SK-N-SH (cell line): ENCODE results near the gene PTPRK. TPM values are rescaled to one million over a fixed set of nuclear protein-coding genes. Genes with fewer than 3 reads are reported as not detected.

Source experiments
- CTCF ChIA-PET: fragments of 300-600, 350-600 bp; formaldehyde crosslinking; extraction: SDS; loops from one replicate; lab custom pipeline; 2021; lab: Yijun Ruan, JAX
- POLR2A ChIA-PET: fragments of 350-600 bp; sonication (Branson Sonifier 250); formaldehyde crosslinking; extraction: SDS; loops from one replicate; lab custom pipeline; 2020; ENCODE audit warnings: antibody characterized with exemption, inconsistent platforms; lab: Yijun Ruan, JAX
- DNase-seq: peaks from one replicate; pipeline ENCODE4 v3.0.0; 2012
- H2AFZ ChIP-seq: fragments of 200-600 bp; sonication (generic); 2 replicates; pipeline ENCODE4 v1.8.1; 2016; ENCODE audit warnings: antibody characterized with exemption, mild to moderate bottlenecking, low read depth
- H3F3A ChIP-seq: fragments of 200-600 bp; sonication (generic); replicated peaks from 2 replicates; pipeline ENCODE3; 2016; ENCODE audit warnings: antibody characterized with exemption, mild to moderate bottlenecking; ENCODE audit not compliant: insufficient read depth
- H3K27ac ChIP-seq, 2 experiments: fragments of 200-500 bp in 1 of 2; fragments of 200-600 bp in 1 of 2; sonication (Bioruptor generic) in 1 of 2; sonication (generic), shearing (Covaris generic) in 1 of 2; 2 replicates each; pipeline versions ENCODE4 v1.5.1 to v1.6.1; 2014 to 2016; ENCODE audit warnings: low read depth in 2 of 2, inconsistent platforms in 1 of 2, low read length in 1 of 2, mild to moderate bottlenecking in 1 of 2, mixed read lengths in 1 of 2
- H3K27me3 ChIP-seq: fragments of 200-600 bp; sonication (generic), shearing (Covaris generic); 2 replicates; pipeline ENCODE4 v1.6.1; 2016; ENCODE audit warnings: mixed run types; ENCODE audit not compliant: insufficient read depth
- H3K36me3 ChIP-seq, 2 experiments: fragments of 200-500 bp in 1 of 2; fragments of 200-600 bp in 1 of 2; sonication (Bioruptor generic) in 1 of 2; sonication (generic) in 1 of 2; replicated peaks in 1 of 2; 2 replicates each; pipeline versions ENCODE3 to v1.5.1; 2014 to 2016; ENCODE audit warnings: low read length in 1 of 2, mild to moderate bottlenecking in 1 of 2; ENCODE audit not compliant: insufficient read depth in 2 of 2, control insufficient read depth in 1 of 2
- H3K4me1 ChIP-seq, 2 experiments: fragments of 200-500 bp in 1 of 2; fragments of 200-600 bp in 1 of 2; sonication (Bioruptor generic) in 1 of 2; sonication (generic), shearing (Covaris generic) in 1 of 2; 2 replicates each; pipeline versions ENCODE4 v1.5.1 to v1.6.1; 2014 to 2016; ENCODE audit warnings: low read depth in 1 of 2, low read length in 1 of 2, mixed run types in 1 of 2; ENCODE audit not compliant: insufficient read depth in 2 of 2, control insufficient read depth in 1 of 2
- H3K4me2 ChIP-seq: fragments of 200-600 bp; sonication (generic), shearing (Covaris generic); 2 replicates; pipeline ENCODE4 v1.6.1; 2017; ENCODE audit warnings: mixed run types
- H3K4me3 ChIP-seq, 2 experiments: fragments of 200-500 bp in 1 of 2; fragments of 200-600 bp in 1 of 2; sonication (Bioruptor generic) in 1 of 2; sonication (generic), shearing (Covaris generic) in 1 of 2; 2 replicates each; pipeline versions ENCODE4 v1.5.1 to v1.8.1; 2014 to 2016; ENCODE audit warnings: low read depth in 2 of 2, inconsistent platforms in 1 of 2, low read length in 1 of 2, mild to moderate bottlenecking in 1 of 2, mixed read lengths in 1 of 2, moderate library complexity in 1 of 2
- H3K79me2 ChIP-seq: fragments of 200-600 bp; sonication (generic); 2 replicates; pipeline ENCODE4 v1.8.1; 2017; ENCODE audit warnings: mild to moderate bottlenecking; ENCODE audit not compliant: insufficient read depth
- H3K9ac ChIP-seq: fragments of 200-600 bp; sonication (generic); 2 replicates; pipeline ENCODE4 v1.6.1; 2017; ENCODE audit warnings: mixed run types
- H3K9me2 ChIP-seq: fragments of 200-600 bp; sonication (generic); 2 replicates; pipeline ENCODE4 v1.6.1; 2017; ENCODE audit warnings: mixed run types
- H3K9me3 ChIP-seq: fragments of 200-600 bp; sonication (generic); 2 replicates; pipeline ENCODE4 v1.6.1; 2017; ENCODE audit warnings: mixed run types, mild to moderate bottlenecking, moderate library complexity
- H4K20me1 ChIP-seq: fragments of 200-600 bp; sonication (generic); 2 replicates; pipeline ENCODE4 v1.6.1; 2017; ENCODE audit warnings: mild to moderate bottlenecking, mixed run types; ENCODE audit not compliant: insufficient read depth
- EZH2phosphoT487 ChIP-seq: fragments of 200-600 bp; sonication (generic); IDR thresholded peaks from 2 replicates; pipeline ENCODE4 v1.6.1; 2017; ENCODE audit warnings: low read depth, mixed run types, mild to moderate bottlenecking, antibody characterized with exemption, moderate library complexity, borderline replicate concordance
- FOXM1 ChIP-seq: IDR thresholded peaks from 2 replicates; pipeline ENCODE4 v1.4.0; 2012; ENCODE audit warnings: low read depth, mild to moderate bottlenecking
- JUND ChIP-seq: IDR thresholded peaks from 2 replicates; pipeline ENCODE4 v1.4.0; 2012
- MEF2A ChIP-seq: IDR thresholded peaks from 2 replicates; pipeline ENCODE4 v1.4.0; 2012; ENCODE audit warnings: low read depth, borderline replicate concordance
- MXI1 ChIP-seq: IDR thresholded peaks from 2 replicates; pipeline ENCODE4 v1.6.1; 2012; ENCODE audit warnings: mild to moderate bottlenecking, low read depth, low read length, improper control_type of control experiment
- NRF1 ChIP-seq: IDR thresholded peaks from 2 replicates; pipeline ENCODE4 v1.6.1; 2012; ENCODE audit warnings: low read depth, mild to moderate bottlenecking, low read length
- PBX3 ChIP-seq: IDR thresholded peaks from 2 replicates; pipeline ENCODE4; 2012
- POLR2AphosphoS5 ChIP-seq: IDR thresholded peaks from 2 replicates; pipeline ENCODE4 v1.6.1; 2012; ENCODE audit warnings: low read depth, low read length
- RXRA ChIP-seq: IDR thresholded peaks from 2 replicates; pipeline ENCODE4 v1.4.0; 2012; ENCODE audit warnings: low read depth, mild to moderate bottlenecking, borderline replicate concordance
- SIN3A ChIP-seq: IDR thresholded peaks from 2 replicates; pipeline ENCODE4 v1.6.1; 2012; ENCODE audit warnings: low read depth, mild to moderate bottlenecking, low read length, moderate library complexity, borderline replicate concordance
- TEAD4 ChIP-seq: IDR thresholded peaks from 2 replicates; pipeline ENCODE4 v1.4.0; 2012; ENCODE audit warnings: mild to moderate bottlenecking, borderline replicate concordance; ENCODE audit not compliant: insufficient read depth
- USF2 ChIP-seq: fragments of 150-350 bp; IDR thresholded peaks from 2 replicates; pipeline ENCODE4 v1.6.1; 2017; ENCODE audit warnings: antibody characterized with exemption, low read length, low read depth, borderline replicate concordance
- WGBS: methylation state at CpG from one replicate; pipeline ENCODE4 v1.1.6; 2017; ENCODE audit warnings: low lambda C conversion rate; 5-methylcytosine and 5-hydroxymethylcytosine counted together
- polyA plus RNA-seq, 3 experiments: library from polyadenylated mRNA; depleted of rRNA; stranded (reverse); fragments of >200 nt; gene quantifications; 2 replicates each; pipeline ENCODE4 v1.2.3, GENCODE V29; 2012
- TF ChIP-seq, protein P1 (sequence below): fragments of 150-350 bp; IDR thresholded peaks from 2 replicates; pipeline ENCODE4 v1.6.1; 2016; ENCODE audit warnings: mild to moderate bottlenecking, low read depth, low read length
- TF ChIP-seq, protein P2 (sequence below): IDR thresholded peaks from 2 replicates; pipeline ENCODE4 v1.4.0; 2012; ENCODE audit warnings: low read depth
- TF ChIP-seq, protein P3 (sequence below): fragments of 200-600 bp; sonication (generic); IDR thresholded peaks from 2 replicates; pipeline ENCODE4 v1.6.1; 2017; ENCODE audit warnings: antibody characterized with exemption, mild to moderate bottlenecking, moderate library complexity

Gene PTPRK
- polyA plus RNA-seq, 1 of the 3 experiments (the other 2 are of a cell fraction): 9.5 TPM

DNA sequence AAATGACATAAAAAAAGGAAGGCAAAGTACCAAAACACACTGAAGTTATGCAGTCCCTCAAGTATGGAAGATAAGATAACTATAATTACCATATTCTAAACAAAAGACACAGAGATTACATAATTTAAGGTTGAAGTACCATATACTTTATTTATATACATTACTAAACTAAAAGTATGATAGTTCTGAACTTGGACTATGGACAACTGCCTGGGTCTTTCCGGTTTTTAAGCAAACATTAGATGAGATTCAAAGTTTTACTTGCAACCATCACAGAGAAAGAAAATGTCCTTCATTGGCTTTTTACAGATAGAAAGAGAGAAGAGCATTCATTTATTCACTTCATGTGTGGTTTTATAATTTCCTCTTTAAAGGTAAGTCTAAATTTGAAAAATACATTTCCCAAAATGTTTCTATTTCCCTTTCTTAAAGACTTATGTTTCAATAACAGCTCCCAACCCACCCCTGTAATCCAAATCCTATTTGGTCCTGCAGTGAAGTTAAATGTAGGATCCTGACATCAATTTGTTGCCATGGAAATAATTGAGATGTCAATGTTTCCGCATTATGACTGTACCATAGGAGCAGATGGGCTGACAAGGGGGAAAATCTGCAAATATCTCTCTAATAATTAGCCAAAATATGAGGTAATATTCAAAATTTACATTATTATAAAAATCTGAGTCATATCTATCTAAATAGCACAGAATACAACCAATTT is 63.7 kb downstream of the PTPRK start:
- H3K27me3 ChIP-seq: no peaks in the 10 kb centered on the region
- H3K9ac ChIP-seq: no peak overlapping the region
- CTCF ChIA-PET: no interaction called here
- DNase-seq: no peak
- H4K20me1 ChIP-seq: no peaks in the 10 kb centered on the region; the same call in 1 of the 2 replicates
- H3K4me3 ChIP-seq: no peak overlapping the region
- peaks cover 0 to 2% of the 10 kb centered on the region in 2 experiments for H3K36me3 ChIP-seq
- peaks cover 4% of the 10 kb centered on the region for H3F3A ChIP-seq
- 94% methylated on average over 2 of the region's 2 CpGs for WGBS
- H3K27ac ChIP-seq: no peak overlapping the region
- no peak overlapping the region for H3K4me2 ChIP-seq
- H3K4me1 ChIP-seq: no peaks in the 10 kb centered on the region
- H3K9me2 ChIP-seq: no peaks in the 10 kb centered on the region
- peaks cover 36% of the 10 kb centered on the region for H3K79me2 ChIP-seq
- no peak for TF ChIP-seq POLR2AphosphoS5
- TF ChIP-seq, all 33 proteins: peak for 0
- Histone ChIP-seq H3K9me3 (no peaks in the 10 kb centered on the region), H2AFZ (no peak overlapping the region)
- POLR2A ChIA-PET: no interaction called here

- CTCF ChIA-PET: no interaction called here
Measured at GRCh38 chr6:128455959-128456358, 64.4 kb downstream of the PTPRK start.

DNA sequence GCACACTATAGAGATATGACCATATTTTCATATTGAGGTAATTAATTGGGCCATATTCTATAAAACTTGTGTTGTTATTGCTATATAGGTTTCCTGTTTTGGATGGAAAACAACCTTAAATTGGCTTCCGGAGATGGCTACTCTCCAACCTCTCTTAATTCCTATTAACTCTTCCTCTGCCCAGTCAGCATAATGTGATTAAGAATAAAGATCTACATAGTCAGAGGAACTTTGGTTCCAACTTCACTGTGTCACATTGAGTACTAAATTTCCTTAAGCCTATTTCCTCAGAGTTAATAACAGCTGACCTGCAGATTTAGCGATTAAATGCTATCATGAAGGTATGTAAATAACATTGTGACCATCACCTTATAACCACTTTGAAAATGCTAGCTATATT is 67.7 kb downstream of the PTPRK start:
- Histone ChIP-seq H3K4me3 (no peak overlapping the region), H3K27me3 (no peaks in the 10 kb centered on the region), H4K20me1 (no peaks in the 10 kb centered on the region; the same call in 1 of the 2 replicates), H3K4me2 (no peak overlapping the region)
- no peak for DNase-seq
- 86% methylated on average over 2 of the region's 2 CpGs for WGBS
- no peak for TF ChIP-seq TEAD4
- no peak for TF ChIP-seq MXI1
- TF ChIP-seq EZH2phosphoT487: no peak
- TF ChIP-seq FOXM1: no peak
- TF ChIP-seq, protein P1, sequence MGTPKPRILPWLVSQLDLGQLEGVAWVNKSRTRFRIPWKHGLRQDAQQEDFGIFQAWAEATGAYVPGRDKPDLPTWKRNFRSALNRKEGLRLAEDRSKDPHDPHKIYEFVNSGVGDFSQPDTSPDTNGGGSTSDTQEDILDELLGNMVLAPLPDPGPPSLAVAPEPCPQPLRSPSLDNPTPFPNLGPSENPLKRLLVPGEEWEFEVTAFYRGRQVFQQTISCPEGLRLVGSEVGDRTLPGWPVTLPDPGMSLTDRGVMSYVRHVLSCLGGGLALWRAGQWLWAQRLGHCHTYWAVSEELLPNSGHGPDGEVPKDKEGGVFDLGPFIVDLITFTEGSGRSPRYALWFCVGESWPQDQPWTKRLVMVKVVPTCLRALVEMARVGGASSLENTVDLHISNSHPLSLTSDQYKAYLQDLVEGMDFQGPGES: no peak
- no peak for TF ChIP-seq NRF1
- no peak for TF ChIP-seq SIN3A
- no peak for TF ChIP-seq RXRA
- TF ChIP-seq, protein P2, sequence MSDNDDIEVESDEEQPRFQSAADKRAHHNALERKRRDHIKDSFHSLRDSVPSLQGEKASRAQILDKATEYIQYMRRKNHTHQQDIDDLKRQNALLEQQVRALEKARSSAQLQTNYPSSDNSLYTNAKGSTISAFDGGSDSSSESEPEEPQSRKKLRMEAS: no peak
- TF ChIP-seq JUND: no peak
- TF ChIP-seq MEF2A: no peak
- TF ChIP-seq PBX3: no peak
- TF ChIP-seq, protein P3, sequence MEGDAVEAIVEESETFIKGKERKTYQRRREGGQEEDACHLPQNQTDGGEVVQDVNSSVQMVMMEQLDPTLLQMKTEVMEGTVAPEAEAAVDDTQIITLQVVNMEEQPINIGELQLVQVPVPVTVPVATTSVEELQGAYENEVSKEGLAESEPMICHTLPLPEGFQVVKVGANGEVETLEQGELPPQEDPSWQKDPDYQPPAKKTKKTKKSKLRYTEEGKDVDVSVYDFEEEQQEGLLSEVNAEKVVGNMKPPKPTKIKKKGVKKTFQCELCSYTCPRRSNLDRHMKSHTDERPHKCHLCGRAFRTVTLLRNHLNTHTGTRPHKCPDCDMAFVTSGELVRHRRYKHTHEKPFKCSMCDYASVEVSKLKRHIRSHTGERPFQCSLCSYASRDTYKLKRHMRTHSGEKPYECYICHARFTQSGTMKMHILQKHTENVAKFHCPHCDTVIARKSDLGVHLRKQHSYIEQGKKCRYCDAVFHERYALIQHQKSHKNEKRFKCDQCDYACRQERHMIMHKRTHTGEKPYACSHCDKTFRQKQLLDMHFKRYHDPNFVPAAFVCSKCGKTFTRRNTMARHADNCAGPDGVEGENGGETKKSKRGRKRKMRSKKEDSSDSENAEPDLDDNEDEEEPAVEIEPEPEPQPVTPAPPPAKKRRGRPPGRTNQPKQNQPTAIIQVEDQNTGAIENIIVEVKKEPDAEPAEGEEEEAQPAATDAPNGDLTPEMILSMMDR: no peak
- TF ChIP-seq, all 33 proteins: peak for 0
- H3K79me2 ChIP-seq: peaks cover 35% of the 10 kb centered on the region
- no peak overlapping the region for H3K27ac ChIP-seq
- H2AFZ ChIP-seq: no peak overlapping the region
- no peak overlapping the region for H3K9ac ChIP-seq
- H3K9me3 ChIP-seq: no peaks in the 10 kb centered on the region
- ChIA-PET POLR2A (no interaction called here), CTCF (no interaction called here)
- no peaks in the 10 kb centered on the region for H3K9me2 ChIP-seq
- peaks cover 4% of the 10 kb centered on the region for H3F3A ChIP-seq
- H3K36me3 ChIP-seq: peaks cover 0 to 7% of the 10 kb centered on the region in 2 experiments
- no peaks in the 10 kb centered on the region for H3K4me1 ChIP-seq

More at GRCh38 chr6:128455959-128456358, 64.4 kb downstream of the PTPRK start:
- no peaks in the 10 kb centered on the region; the same call in 1 of the 2 replicates for H4K20me1 ChIP-seq
- H3K4me3 ChIP-seq: no peak overlapping the region
- WGBS: 87% methylated on average over 3 of the region's 3 CpGs
- no peak overlapping the region for H2AFZ ChIP-seq
- no peak overlapping the region for H3K4me2 ChIP-seq
- DNase-seq: no peak
- no peak overlapping the region for H3K27ac ChIP-seq
- peaks cover 0 to 7% of the 10 kb centered on the region in 2 experiments for H3K36me3 ChIP-seq
- H3K4me1 ChIP-seq: no peaks in the 10 kb centered on the region
- H3F3A ChIP-seq: peaks cover 4% of the 10 kb centered on the region
- TF ChIP-seq USF2: no peak
- TF ChIP-seq, all 33 proteins: peak for 0
- POLR2A ChIA-PET: no interaction called here
- Histone ChIP-seq H3K9ac (no peak overlapping the region), H3K27me3 (no peaks in the 10 kb centered on the region), H3K79me2 (peaks cover 35% of the 10 kb centered on the region), H3K9me2 (no peaks in the 10 kb centered on the region), H3K9me3 (no peaks in the 10 kb centered on the region)
